HL-60 (cell line): ENCODE results near the gene BCL7A.
"Not testable (repeated sequence)": the region's sequence is repeated elsewhere in the genome, so short reads cannot be mapped to it uniquely, and the experiment has no call there.

Source experiments
- DNase-seq, 2 experiments: peaks; one replicate each; pipeline ENCODE4 v3.0.0-alpha.2; 2010 to 2020; ENCODE audit warnings: low read depth in 1 of 2, low spot score in 1 of 2
- H3K27ac ChIP-seq: fragments of 250-450 bp; sonication (Bioruptor Pico); replicated peaks from 2 replicates; pipeline ENCODE4 v1.5.1; 2020; ENCODE audit warnings: mild to moderate bottlenecking, moderate library complexity
- H3K27me3 ChIP-seq: fragments of 250-450 bp; sonication (Bioruptor Pico); 2 replicates; pipeline ENCODE4 v1.5.1; 2021; ENCODE audit warnings: mild to moderate bottlenecking, moderate library complexity; ENCODE audit not compliant: insufficient read depth, poor library complexity, severe bottlenecking
- H3K4me3 ChIP-seq: replicated peaks from 2 replicates; pipeline ENCODE4 v1.5.1; 2011; ENCODE audit warnings: mild to moderate bottlenecking, control low read depth, low read length; ENCODE audit not compliant: insufficient read depth
- GABPA ChIP-seq: IDR thresholded peaks from 2 replicates; pipeline ENCODE4 v1.6.1; 2012; ENCODE audit warnings: low read depth
- POLR2AphosphoS5 ChIP-seq: IDR thresholded peaks from 2 replicates; pipeline ENCODE4 v1.6.1; 2012; ENCODE audit warnings: low read depth
- REST ChIP-seq: IDR thresholded peaks from 2 replicates; pipeline ENCODE4 v1.6.1; 2012; ENCODE audit warnings: low read depth; ENCODE audit not compliant: insufficient replicate concordance
- SPI1 ChIP-seq: IDR thresholded peaks from 2 replicates; pipeline ENCODE4 v1.6.1; 2012; ENCODE audit warnings: low read depth, mild to moderate bottlenecking, borderline replicate concordance
- TF ChIP-seq, protein P1 (sequence below): IDR thresholded peaks from one replicate; pipeline ENCODE4 v1.5.1; 2011; ENCODE audit warnings: low read length, control low read depth, inconsistent platforms; ENCODE audit not compliant: insufficient read depth

The BCL7A gene

DNA sequence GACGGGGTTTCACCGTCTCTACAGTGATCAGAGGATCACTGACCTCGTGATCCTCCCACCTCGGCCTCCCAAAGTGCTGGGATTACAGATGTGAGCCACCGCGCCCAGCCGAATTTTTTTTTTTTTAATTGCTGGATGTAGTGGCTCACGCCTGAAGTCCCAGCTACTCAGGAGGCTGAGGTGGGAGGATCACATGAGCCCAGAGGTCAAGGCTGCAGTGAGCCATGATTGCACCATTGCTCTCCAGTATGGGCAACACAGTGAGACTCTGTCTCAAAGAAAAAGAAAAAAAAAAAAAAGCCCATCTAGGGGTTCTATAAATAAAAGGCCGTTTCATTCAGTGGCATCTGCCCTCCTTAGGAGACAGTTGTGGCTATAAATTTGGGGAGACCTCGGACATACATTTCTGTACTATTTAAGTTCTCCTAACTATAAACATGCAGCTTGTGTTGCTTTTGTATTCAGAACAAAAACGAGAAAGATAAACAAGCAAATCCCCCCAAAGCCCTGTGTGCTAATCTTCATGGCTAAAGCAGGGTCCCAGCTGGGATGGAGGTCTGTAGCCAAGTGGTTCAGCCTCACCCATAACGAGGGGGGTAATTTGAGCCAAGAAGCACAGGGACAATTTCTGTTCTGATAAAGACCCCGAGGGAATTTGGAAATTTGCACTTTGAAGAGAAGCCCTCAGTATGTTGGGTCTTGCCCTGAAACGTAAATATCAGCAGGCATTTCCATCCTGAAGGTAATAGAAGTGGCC, 35.0 kb upstream of the BCL7A start:
- H3K27ac ChIP-seq, result no peak overlapping the region
- TF ChIP-seq, protein P1, sequence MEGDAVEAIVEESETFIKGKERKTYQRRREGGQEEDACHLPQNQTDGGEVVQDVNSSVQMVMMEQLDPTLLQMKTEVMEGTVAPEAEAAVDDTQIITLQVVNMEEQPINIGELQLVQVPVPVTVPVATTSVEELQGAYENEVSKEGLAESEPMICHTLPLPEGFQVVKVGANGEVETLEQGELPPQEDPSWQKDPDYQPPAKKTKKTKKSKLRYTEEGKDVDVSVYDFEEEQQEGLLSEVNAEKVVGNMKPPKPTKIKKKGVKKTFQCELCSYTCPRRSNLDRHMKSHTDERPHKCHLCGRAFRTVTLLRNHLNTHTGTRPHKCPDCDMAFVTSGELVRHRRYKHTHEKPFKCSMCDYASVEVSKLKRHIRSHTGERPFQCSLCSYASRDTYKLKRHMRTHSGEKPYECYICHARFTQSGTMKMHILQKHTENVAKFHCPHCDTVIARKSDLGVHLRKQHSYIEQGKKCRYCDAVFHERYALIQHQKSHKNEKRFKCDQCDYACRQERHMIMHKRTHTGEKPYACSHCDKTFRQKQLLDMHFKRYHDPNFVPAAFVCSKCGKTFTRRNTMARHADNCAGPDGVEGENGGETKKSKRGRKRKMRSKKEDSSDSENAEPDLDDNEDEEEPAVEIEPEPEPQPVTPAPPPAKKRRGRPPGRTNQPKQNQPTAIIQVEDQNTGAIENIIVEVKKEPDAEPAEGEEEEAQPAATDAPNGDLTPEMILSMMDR, result no peak
- TF ChIP-seq SPI1 (no peak), POLR2AphosphoS5 (no peak), REST (no peak), GABPA (no peak)
- H3K4me3 ChIP-seq, result no peak overlapping the region
- DNase-seq, result no peak
- no peaks in the 10 kb centered on the region for H3K27me3 ChIP-seq

- H3K27ac ChIP-seq, DNase-seq, H3K27me3 ChIP-seq, H3K4me3 ChIP-seq: not testable (repeated sequence)
Observed at GRCh38 chr12:121988519-121988918, 33.2 kb upstream of the BCL7A start.

GRCh38 chr12:121989276-121990113, 32.2 kb upstream of the BCL7A start:
- no peak overlapping the region for H3K4me3 ChIP-seq
- no peak overlapping the region for H3K27ac ChIP-seq
- no peaks in the 10 kb centered on the region for H3K27me3 ChIP-seq
- TF ChIP-seq, protein P1, result no peak
- TF ChIP-seq POLR2AphosphoS5, result no peak
- TF ChIP-seq GABPA, result no peak
- no peak for TF ChIP-seq REST
- no peak for TF ChIP-seq SPI1
- no peak for DNase-seq

DNA sequence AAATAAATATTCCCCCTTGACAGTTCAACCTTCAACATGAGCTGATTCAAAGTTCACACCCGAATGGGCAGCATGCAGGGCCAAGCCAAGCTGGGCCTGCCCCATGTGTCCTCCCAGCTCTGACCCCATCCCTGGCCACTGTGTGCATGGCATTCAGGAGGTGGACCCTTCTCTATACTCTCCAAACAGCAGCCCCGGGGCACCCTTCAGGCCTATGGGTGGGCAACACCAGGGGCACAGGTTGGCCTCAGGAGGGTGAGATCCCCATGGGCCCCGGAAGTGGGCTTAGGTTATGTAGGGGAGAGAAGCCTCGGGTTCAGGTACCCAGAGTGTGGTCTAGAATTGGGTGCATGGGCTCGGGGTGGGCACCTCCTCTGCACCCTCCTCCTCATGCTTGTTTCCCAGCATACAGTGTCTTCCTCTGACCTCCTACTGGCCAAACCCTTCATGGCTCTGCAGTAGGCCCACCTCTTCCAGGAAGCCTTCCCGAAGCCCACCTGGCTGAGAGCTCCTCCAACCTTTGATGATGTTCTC, 31.5 kb upstream of the BCL7A start:
- H3K27me3 ChIP-seq, result no peaks in the 10 kb centered on the region
- DNase-seq, result no peak
- no peak overlapping the region for H3K4me3 ChIP-seq
- TF ChIP-seq REST (no peak), POLR2AphosphoS5 (no peak), SPI1 (no peak), GABPA (no peak)
- TF ChIP-seq, protein P1, result no peak
- H3K27ac ChIP-seq, result no peak overlapping the region
